OCI-LY3 (cell line): ENCODE data around the gene LRRC55.

Source experiments
- CTCF ChIP-seq: fragments of 200-600, 300-600 bp; sonication (generic); IDR thresholded peaks from 2 replicates; pipeline ENCODE4 v1.5.1; 2014; ENCODE audit warnings: antibody characterized with exemption, low read length, low read depth
- EZH2phosphoT487 ChIP-seq: fragments of 200-600 bp; shearing (Covaris generic); IDR thresholded peaks from 2 replicates; pipeline ENCODE4 v1.6.1; 2018; ENCODE audit warnings: antibody characterized with exemption, mixed run types, low read depth

- no peak for TF ChIP-seq CTCF
- TF ChIP-seq EZH2phosphoT487, result no peak
Measured at GRCh38 chr11:57156928-57157327, 24.8 kb upstream of the LRRC55 start.
